ENCODE measurements around the gene KDM1B. TPM values are rescaled to one million over a fixed set of nuclear protein-coding genes. Genes with fewer than 3 reads are reported as not detected.
"Not testable (repeated sequence)": the region's sequence is repeated elsewhere in the genome, so short reads cannot be mapped to it uniquely, and the experiment has no call there.

The KDM1B gene
- polyA plus RNA-seq, 1 donor, result 33.8 TPM

DNA sequence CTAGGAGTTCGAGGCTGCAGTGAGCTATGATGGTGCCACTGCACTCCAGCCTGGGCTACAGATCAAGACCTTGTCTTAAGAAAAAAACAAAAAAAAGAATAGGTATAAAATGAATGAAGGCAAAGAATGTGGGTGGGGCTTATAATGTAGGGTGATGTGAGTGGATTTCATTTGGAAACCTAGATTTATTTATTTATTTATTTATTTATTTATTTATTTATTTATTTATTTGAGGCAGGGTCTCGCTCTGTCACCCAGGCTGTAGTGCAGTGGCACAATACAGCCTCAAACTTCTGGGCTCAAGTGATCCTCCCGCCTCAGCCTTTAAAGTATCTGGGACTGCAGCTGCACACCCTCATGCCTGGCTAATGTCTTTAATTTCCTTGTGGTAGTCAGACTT, 3.8 kb upstream of the KDM1B start:
- not testable (repeated sequence) for DNase-seq

DNA sequence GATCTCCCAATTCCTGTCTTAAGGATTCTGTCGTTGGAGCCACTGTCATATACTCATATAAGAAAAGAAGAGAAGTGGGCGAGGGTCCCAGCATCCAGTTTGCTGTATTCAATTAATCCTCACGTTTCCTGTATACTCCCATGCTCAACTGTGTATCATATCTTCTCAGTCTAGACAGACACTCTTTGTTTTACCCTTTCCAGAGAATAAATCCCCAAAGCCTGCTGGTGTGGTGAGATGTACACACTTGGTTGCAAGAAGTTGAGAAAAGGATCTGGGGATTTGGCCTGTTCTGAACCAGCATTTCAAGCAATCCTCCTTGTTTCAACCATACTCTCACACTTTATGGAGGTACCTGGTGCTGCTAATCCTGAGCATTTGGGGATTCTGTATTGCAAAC, 3.4 kb upstream of the KDM1B start:
- DNase-seq, result no peak

DNA sequence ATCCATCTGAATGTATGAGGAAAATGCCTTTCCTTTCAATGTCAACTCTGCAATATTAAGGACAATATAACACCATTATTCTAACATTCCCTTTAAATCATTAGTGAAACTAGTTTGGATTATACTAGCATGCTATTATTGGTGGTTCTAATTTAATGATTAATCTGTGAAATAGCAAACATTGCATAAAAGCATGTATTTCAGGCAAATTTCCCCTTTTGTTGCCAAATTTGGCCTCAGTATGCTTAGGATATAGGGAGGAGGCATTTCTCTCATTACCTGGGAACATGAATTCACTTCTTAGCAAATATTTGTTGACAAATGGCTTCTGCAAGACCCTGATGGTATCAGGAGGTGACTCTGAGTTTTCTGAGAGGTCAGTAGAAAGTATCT, 1.9 kb upstream of the KDM1B start:
- no peak for DNase-seq

DNA sequence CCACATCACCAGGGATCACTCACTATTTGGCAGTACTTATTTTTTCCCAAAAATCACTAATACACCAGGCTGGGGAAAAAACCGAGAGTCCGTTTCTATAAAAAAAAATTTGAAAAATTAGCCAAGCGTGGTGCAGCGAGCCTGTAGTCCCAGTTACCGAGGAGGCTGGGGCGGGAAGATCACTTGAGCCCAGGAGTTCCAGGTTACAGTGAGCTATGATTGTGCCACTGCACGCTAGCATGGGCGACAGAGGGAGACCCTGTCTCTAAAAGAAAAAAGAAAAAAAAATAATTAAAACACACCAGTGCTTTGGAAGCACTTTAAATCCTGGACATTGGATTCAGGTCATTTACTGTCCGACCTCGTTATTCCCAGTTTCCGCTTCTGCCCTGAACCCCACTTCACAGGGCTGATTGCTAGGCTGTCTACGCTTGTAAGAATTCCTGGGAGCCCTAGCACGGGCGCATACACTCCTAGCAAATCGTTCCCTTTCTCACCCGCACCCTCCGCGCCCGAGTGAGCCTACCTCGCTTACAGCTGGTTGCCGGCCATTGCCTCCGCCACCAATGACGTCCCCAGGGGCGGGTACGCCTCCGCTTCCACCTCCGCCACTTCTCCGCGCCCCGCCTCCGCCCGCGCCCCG, 594 bp upstream of the KDM1B start, which contains the start of gene TPMT:
TPMT (minus strand) TSS at position 571 of the 643 bp plus-strand sequence. CDS start 5,950 bp downstream, outside the sequence.
- DNase-seq, result no peak

DNA sequence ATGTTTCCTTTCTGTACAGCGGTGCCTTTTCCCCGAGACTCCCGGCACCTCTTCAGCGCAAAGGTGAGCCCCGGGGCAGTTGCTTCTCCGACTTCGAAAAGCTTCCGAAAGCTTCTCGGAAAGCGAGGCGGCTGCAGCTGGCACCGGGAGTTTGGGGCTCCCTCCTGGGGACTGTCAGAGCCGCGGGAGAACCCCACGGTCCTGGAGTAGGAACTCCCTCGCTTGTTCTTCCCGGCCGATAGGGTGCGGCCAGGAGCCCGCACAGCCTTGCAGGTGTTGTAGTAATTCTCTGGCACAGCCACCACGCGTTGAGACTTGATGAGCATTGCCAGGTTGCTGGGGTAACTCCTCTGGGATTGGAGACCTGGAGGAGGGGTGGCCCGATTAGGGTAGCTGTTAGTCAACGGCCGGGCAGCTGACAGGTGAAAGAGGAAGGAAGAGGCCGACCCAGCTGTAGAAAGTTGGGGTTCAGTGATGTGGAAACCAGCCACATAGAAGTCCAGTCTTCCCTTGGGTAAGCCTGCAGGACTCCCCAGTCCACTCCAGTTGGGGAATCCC, 721 bp downstream of the KDM1B start:
- DNase-seq, result no peak

DNA sequence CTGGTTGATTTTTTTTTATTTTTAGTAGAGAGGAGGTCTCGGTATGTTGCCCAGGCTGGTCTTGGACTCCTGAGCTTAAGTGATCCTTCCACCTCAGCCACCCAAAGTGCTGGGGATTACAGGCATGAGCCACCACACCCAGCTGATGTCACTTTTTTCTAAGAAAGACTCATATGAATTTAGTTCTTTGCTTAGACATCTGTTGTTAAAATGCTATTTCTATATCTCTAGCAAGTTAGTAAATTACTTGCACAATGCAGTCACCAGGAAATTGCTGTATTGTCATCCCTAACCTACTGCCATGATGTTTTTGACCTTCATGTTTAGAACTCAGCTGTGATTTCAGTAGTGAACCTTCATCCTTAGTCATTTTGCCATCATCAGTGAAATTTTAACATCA, 5.7 kb downstream of the KDM1B start:
- no peak for DNase-seq

DNA sequence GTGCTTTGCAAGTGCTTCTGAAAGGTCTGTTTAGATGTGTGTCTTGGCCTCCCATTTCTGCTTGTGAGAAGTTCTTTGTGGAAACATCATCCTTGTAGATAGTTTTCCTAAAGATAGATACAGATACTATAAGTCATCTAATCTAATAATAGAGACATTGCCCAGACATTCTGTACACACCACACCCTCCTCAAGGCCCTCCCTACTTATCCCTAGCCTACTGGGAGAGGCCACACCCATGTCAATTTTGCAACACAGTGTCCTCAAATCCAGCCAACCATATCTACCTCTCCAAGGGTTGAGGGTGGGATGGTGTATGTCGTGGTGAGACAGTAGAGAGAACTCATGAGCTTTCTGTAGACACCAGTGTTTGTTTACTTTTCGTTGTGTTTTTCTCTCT, 6.2 kb downstream of the KDM1B start:
- no peak for DNase-seq

DNA sequence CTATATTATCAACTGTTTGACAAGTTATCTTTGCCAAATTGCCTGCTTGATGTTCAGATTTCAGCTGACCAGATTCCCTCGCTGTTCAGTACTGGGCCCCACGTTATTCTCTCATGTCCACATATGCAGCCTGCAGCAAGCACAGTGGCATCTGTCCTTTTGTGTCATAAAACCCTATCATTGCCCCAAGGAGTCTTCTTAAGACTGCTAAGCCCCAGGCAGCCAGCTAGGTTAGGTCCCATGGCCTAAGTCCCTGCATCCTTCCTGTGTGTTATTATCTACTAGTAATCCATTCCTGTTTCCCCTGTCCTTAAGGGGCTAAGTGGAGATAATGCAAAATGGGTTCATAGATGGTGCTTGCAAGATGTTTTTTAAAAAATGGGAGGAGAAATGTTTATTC, 7.2 kb downstream of the KDM1B start:
- no peak for DNase-seq

DNA sequence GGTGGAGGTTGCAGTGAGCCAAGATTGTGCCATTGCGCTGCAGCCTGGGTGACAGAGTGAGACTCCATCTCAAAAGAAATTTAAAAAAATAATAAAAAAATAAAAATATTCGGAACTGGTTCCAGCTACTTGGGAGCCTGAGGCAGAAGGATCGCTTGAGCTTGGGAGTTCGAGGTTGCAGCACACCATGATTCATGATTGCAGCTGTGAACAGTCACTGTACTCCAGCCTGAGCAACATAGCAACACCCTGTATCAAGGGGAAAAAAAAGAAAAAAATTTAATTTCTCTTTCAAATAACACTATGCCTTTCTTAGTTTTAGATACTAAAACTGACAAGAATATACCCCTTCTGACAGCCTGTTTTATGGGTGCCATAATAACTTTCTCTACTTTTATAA, 10.5 kb downstream of the KDM1B start:
- no peak for DNase-seq

DNA sequence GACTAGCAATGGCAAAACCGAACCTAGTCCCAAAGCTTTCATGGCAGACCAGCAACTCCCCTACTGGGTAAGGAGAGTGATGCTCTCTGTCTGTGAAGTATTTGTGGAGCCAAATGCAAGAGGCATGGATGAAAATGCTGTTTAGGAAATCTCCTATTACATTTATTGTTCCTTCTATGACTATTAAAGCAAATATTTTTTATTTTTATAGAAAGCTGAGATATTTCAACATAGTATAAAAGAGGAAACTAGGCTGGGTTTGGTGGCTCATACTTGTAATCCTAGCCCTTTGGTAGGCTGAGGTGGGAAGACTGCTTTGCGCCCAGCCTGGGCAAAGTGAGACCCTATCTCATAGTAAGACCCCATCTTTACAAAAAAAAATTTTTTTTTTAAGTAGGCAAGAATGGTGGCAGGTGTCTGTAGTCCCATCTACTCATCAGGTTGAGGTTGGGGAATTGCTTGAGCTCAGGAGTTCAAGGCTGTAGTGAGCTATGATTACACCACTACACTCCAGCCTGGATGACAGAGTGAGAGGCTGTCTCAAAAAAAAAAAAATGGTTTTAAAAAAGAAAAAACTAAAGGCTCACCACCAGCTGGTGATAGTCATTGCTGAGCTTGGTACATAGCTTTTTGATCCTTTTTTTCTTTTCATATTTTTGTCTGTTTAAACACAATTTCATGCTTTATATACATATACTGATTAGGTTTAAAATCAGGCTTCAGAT, 11.3 kb downstream of the KDM1B start:
- DNase-seq, result no peak

DNA sequence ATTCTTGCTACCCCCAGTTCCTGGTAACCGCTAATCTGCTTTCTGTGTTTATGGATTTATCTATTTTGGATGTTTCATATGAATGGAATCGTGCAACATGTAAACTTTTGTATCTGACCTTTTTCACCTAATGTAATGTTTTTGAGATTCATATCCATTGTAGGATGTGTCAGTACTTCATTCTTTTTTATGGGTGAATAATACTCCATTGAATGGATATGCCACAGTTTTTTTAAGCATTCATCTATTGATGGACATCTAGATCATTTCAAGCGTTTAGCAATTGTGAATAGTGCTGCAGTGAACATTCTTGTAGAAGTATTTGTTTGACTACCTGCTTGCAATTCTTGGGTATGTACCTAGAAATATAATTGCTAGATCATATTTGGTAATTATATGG, 13.0 kb downstream of the KDM1B start:
- DNase-seq, result no peak

DNA sequence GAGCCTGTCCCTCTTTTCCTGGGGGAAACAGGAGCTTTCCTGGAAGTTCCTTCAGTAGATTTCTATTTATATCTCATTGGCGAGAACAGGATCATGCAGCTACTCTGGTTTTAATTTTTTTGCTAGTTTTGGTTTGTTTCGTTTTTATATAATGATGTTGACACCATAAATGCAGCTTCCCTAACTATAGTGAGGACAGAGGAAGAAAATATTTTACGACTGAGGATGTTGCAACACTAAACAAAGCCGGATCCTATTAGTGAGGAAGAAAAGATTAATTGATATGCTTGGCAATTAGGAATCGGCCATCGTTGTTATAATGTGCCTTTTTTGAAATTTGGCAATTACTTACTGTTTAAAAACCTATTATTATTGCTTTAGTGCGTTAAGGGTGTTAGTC, 16.6 kb downstream of the KDM1B start:
- DNase-seq, result no peak

DNA sequence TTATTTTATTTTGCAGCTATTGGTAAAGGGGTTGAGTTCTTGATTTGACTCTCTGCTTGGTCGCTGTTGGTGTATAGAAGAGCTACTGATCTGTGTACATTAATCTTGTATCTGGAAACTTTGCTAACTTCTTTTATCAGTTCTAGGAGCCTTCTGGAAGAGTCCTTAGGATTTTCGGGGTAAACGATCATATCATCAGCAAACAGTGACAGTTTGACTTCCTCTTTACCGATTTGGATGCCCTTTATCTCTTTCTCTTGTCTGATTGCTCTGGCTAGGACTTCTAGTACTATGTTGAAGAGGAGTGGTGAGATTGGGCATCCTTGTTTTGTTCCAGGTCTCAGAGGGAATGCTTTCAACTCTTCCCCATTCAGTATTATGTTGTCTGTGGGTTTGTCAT, 21.0 kb downstream of the KDM1B start:
- DNase-seq, result not testable (repeated sequence)

DNA sequence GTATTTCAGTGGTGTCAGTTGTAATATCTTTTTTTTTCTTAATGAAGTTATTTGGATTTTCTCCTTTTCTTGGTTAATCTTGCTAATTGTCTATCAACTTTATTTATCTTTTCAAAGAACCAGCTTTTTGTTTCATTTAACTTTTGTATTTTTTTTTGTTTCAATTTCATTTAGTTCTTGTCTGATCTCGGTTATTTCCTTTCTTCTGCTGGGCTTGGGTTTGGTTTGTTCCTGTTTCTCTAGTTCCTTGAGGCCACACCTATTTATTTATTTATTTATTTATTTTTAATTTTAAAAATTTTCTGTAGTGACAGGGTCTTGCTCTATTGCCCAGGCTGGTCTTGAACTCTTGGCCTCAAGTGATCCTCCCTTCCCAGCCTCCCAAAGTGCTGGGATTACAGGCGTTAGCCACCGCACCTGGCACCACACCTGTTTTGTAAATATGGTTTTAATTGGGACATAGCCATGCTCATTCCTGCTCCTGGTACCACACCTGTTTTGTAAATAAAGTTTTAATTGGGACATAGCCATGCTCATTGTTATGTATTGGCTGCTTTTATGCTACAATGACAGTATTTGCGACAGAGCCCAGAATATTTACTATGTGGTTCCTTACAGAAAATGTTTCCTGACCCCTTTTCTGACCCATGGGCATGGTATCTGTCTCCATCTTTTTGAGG, 22.2 kb downstream of the KDM1B start:
- no peak for DNase-seq

DNA sequence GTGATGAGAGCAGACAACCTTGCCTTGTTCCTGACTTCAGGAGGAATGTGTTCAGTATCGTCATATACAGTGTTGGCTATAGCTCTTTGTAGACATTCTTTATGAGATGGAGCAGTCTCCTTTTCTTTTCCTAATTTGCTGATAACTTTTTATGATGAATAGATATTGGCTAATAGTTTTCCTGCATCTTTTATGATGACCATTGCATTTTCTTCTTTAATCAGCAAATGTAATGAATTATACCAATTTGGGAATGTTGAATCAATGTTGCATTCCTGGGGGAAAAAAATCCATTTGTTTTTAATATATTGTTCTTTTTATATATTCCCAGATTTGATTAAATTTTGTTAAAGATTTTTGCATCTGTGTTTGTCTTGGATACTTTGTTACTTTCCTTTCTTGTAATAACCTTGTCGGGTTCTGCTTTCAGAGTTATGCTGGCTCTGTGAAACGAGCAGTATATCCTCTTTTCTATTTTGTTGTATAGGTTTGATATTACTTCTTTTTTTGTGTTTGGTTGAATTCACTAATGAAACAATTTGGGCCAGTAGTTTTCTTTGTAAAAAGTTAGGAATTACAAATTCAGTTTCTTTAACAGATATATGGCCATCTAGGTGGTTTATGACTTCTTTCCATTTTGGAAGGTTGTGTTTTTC, 23.9 kb downstream of the KDM1B start:
- DNase-seq, result no peak

DNA sequence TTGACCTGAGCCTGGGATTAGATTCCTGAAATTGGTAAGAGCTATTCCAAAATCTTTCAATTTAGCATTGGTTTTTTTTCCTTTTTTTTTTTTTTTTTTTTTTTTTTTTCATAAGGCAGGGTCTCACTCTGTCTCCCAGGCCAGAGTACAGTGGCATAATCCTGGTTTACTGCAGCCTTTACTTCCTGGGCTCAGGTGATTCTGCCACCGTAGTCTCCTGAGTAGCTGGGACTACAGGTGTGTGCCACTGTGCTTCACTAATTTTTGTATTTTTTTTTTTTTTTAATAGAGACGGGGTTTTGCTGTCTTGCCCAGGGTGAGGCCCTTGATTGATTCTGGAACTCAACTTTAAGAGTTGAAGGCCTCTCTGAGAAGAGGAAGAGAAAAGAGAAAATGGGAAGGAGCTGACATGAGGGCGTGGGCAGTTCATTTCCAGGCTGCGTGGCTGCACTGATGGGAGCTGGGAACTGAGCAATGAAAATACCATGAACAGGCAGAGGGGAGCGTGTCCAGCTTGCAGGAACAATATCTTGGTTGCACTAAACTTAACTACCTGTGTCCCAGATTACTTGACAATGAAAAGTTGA, 24.6 kb downstream of the KDM1B start:
- DNase-seq, result no peak

DNA sequence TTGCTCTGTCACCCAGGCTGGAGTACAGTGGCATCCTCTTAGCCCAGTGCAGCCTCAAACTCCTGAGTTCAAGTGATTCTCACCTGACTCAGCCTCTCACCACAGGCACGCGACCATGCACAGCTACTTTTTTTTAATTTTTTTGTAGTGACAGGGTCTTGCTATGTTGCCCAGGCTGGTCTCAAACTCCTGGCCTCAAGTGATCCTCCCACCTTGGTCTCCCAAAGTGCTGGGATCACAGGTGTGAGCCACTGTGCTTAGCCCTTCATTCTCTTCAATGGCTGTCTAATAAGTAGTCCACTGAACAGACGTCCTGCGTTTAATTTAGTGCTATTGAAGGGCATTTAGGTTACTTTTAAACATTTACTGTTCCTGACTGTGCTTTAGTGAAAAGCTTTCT, 27.3 kb downstream of the KDM1B start:
- DNase-seq, result no peak

DNA sequence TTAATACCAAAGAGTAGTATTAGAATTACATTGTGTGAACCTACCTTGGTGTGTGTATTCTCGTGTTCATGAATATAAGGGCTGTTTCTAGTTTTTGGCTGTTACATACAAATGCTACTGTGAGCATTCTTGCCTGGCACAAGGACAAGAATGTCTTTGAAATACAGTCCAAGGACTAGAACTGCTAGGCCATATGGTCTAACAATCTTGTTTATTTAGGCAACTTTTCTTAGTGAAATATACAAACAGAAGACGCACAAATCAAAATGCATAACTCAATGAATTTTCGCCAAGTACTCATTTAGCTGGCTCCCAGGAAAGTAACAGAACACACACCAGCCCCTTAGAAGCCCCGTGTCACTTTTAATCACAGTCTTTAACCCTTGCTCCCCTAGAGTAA, 28.5 kb downstream of the KDM1B start:
- no peak for DNase-seq

DNA sequence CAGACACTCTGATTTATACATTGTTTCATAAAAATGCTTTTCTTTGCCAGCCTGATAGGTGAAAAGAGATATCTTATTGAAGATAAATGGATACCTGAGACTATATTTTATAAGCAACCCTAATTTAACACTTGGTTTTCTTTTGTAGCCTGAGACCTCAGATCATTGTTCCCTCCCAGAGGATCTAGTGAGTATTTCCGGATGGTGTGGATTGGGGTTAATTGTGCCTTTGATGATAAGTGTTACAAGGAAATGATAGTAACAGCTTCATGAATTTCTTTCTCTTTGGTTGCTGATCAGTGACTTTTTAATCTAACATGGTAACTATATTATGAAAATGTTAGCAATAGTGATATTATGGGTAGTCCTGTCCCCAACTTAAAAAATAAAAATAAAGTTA, 30.4 kb downstream of the KDM1B start:
- DNase-seq, result no peak

DNA sequence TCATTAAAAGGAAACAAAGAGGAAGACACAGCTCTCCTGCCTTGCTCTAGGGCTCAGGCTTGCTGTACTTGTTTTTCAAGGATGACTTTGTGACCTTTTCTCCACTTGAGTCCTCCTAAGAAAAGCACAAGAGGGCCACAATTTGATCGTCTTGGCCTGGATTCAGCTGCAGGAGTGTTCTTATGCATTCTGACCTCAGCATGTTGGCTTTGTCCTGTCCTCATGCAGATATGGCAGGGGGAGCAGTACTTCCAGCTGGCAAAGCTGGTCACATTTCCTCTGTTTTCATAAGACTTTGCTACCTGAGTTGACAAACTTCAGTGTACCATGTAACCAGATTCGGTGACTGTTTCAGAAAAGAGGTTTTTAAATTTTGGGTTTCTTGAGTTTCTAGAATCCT, 30.8 kb downstream of the KDM1B start:
- no peak for DNase-seq

DNA sequence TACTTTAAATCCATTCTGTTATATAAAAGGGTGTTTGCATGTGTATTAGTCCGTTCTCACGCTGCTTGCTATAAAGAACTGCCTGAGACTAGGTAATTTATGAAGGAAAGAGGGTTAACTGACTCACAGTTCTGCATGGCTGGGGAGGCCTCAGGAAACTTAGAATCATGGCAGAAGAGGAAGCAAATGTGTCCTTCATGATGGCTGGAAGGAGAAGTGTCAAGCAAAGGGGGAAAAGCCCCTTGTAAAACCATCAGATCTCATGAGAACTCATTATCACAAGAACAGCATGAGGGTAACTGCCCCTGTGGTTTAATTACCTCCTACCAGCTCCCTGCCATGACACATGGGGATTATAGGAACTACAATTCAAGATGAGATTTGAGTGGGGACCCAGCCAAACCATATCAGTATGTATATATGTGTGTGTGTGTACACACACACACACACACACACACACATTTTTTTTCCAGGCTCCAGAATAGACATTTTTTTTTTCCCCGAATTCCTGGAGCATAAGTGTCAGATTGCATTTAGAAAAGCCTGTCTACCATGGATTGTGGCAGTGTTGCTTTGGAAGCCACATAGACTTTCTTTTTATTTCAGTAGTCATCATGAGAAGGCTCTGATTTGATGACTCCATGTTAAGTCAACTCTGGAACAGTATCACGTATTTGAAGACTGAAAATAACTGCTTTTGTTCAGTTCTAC, 31.5 kb downstream of the KDM1B start:
- no peak for DNase-seq

DNA sequence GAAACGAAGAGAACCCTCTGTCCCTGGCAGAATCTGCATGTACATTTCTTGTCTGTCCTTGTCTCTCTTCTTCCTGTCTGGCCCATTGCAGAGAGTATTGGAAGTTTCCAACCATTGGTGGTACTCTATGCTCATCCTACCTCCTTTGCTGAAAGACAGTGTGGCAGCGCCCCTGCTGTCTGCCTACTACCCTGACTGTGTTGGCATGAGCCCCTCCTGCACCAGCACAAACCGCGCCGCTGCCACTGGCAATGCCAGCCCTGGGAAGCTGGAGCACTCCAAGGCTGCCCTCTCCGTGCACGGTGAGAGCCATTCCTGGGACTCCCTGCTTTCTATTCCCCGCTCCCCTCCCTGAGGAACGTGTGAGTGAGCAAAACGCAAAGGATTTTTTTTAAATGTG, 32.5 kb downstream of the KDM1B start:
- no peak for DNase-seq

All from hindlimb muscle (tissue), 1 donor.